Stimulated activated CD8-positive, alpha-beta memory T cell treated with anti-CD3 and anti-CD28 coated beads, Interleukin-7, amount 100 ng/mL, for 1 hour (primary cell): ENCODE data around the gene TTC1.
"Not testable (repeated sequence)": the region's sequence is repeated elsewhere in the genome, so short reads cannot be mapped to it uniquely, and the experiment has no call there.

Experiments
- DNase-seq, 2 donors: peaks; one replicate each; pipeline ENCODE4 v3.0.0-alpha.2; 2020; ENCODE audit warnings: low read depth in 2 of 2

The TTC1 gene

DNA sequence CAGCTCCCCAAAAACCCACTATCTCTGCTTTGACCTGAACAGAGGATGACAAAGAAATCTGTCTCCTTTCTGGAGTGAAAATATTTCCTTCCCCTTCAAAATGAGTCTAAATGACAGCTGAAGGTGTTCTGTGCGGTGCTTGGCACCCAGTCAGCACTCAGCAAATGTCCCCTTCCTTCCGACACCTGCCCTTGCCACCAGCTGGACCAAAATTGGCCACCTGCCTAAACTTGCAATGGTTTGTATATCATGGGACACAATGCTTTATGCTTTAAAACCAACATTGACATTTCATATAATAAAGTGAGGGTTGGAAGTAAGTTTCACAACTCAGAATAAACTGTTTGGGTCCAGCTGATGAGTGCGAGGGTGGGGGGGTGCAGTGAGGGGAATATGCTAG lies 7.5 kb upstream of the TTC1 start:
- DNase-seq: no peak

DNA sequence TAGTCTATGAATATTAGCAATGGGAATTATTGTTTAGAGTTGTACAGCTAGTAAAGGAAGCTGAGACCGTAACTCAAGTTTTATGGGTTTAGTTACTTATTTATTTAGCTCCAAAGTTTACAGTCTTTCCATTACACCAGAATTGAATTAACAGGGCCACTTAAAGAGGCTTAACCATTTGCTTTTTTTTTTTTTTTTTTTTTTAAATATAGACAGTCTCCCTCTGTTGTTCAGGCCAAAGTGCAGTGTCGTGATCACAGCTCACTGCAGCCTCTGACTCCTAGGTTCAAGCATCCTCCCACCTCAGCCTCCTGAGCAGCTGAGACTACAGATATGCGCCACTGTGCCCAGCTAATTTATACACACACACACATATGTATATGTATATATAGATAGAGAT lies 1.4 kb upstream of the TTC1 start:
- DNase-seq: no peak

DNA sequence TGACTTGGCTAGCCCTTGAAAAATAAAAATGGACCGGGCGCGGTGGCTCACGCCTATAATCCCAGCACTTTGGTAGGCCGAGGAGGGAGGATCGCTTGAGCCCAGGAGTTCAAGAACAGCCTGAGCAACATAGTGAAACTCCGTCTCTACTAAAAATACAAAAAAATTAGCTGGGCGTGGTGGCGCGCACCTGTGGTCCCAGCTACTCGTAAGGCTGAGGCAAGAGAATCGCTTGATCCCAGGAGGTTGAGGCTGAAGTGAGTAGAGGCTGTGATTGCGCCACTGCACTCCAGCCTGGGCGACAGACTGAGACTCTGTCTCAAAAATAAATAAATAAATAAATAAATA lies 436 bp upstream of the TTC1 start:
- not testable (repeated sequence) for DNase-seq

DNA sequence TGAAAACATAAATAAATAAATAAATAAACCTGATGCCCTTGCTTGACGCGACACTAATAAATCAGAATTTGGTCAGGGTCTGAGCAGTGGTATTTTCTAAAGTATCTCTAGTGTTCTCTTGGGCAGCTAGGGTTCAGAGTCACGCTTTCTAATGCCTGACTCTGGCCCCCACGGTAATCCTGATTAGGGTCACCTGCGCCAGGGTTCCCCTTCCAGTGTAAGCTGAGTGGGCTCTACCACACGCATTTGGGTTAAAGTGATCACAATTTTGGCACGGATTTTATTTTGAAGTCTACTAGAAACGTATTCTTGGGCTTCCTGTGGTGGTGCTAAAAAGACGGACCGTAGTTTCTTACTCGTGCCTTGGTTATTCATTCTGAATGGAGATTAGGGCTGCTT lies 651 bp downstream of the TTC1 start:
- no peak for DNase-seq

DNA sequence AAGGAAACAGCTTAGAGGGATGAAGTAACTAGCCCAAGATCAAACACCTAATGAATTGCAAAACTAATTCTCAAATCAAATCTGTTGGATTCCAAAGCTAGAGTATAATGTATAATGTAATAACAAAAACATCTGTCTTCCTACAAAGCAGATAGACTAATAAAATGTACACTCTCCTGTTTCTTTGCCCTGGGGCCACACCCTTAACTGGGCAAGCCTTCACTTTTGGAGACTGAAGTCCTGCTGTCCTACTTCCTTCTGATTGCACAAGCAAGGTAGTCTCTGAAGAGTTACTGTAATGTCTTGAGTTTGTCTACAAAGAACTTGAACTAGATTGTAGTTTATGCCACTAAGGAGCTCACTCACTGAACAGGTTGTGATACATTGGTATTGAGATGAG lies 2.5 kb downstream of the TTC1 start:
- DNase-seq: no peak

DNA sequence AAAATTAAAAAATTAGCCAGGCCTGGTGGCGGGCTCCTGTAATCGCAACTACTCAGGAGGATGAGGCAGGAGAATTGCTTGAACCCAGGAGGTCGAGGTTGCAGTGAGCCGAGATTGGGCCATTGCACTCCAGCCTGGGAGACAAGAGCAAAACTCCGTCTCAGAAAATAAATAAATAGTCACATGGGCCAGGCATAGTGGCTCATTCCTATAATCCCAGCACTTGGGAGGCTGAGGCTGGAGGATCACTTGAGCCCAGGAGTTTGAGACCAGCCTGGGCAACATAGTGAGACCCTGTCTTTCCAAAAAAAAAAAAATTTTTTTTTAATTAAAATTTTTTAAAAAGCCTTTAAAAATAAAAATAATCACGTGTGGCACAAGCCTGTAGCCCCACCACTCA lies 5.3 kb downstream of the TTC1 start:
- DNase-seq: not testable (repeated sequence)

DNA sequence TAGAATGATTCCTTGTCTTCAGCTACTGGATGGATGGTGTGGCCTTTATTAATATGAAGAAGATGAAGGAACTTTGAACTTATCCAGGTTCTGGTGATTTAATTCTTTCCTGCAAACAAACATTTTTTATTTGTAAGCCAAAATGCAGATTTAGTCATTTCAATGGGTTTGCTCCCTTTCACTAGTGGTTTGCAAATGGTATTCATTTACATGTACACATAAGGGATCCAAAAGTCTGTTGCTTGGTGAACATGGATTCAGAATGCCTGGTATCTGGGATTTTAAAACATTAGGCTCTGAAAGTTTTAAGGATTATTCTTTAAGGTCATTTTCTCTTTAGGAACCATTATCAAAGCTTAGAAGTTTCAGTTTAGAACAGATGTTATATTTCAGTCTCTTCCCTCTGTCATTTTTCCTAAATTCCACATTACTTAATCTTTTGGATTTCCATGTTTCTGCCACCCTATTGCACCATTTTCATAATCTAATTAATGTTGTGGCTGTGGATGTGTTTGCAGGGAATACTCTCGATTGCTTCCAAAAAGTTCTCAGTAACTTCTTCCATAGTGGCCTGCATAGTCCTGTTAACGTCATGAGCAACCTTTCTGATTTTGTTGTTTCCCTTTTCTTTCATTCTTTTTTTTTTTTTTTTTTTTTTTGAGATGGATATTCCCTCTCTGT lies 10.1 kb downstream of the TTC1 start:
- DNase-seq: no peak

DNA sequence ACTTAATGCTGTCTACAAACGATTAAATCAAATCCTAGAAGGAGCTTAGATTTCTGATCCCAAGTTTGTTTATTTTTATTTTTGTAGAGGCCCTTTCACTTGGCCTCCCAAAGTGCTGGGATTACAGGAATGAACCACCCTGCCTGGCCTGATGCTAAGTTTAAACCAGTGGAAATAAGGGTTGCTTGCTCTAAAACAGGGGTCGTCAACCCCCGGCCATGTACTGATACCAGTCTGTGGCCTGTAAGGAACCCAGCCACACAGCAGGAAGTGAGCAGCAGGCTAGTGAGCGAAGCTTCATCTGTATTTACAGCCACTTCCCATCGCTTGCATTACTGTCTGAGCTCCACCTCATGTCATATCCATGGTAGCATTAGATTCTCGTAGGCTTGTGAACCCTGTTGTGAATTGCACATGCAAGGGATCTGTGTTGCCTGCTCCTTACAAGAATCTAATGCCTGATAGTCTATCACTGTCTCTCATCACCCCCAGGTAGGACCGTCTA lies 11.4 kb downstream of the TTC1 start:
- no peak for DNase-seq

DNA sequence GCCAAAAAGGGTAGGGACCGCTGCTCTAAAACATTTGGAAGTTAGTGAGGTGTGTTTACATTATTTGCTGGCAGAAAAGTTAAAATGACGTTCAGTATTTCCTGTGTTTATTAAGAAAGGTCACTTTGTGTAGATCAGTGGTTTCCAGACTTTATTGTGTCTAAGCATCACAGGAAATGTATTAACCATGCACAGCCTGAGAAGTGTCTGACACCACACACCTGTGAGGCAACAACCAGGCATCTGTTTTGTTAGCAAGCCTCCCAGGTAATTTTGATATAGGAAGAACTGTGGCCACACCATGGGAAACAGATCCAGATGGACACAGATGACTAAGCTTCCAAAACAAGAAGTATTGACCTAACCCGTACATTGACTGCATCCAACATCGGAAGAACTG lies 12.0 kb downstream of the TTC1 start:
- no peak for DNase-seq

DNA sequence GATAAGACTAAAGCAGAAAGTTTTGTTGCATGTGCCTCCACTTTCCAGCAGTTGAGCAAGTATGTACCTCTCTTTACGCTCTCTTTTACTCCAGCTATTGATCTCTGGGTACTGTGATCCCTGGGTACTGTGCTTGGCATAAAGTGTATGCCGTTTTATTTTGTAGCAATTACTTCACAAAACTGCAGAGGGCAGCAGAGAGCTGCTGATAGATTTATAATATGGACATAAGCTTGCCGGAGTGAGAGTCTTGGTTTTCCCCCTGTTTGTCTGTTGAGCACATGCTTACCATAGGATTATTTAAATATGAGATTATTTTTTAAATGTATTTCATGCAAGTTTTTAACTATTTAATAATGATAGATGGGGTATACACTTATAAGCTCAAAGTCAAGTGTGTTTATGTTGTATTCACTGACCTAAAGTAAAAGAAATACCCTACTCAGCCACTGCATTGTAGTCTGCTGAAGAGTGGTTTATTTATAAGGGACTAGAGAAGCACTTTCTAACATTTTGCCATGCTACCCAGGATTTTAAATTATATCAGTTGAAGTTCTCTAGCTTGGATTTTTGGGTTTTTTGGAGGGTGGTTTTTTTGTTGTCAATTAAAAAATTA lies 13.0 kb downstream of the TTC1 start:
- DNase-seq: peak in 1 of 2 donors; percentile 11

DNA sequence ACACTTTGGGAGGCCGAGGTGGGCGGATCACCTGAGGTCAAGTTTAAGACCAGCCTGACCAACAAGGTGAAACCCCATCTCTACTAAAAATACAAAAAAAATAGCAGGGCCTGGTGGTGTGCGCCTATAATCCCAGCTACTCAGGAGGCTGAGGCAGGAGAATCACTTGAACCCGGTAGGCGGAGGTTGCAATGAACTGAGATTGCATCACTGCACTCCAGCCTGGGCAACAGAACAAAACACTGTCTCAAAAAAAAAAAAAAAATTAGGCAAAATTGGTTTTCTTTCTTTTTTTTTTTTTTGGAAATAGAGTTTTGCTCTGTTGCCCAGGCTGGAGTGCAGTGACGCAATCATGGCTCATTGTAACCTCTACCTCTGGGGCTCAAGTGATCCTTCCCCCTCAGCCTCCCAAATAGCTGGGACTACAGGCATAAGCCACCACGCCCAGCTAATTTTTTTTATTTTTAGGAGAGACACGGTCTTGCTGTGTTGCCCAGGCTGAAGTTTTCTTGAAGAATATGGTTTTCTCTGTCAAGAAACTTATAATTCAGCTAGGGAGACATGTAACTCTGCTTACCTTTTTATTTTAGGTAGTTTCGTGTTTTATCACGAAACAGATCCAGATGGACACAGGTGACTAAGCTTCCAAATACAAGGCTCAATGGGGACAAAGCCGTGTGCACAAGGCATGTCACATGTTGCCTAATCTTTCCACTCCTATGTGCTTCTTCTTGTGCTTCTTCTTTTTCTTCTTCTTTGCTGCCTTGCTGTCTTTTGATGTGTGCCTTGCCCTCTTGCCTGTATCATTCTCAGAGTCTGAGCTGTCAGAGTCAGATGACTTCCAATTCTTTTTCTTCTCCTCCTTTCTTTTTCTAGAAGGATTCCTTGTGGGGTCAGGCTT lies 14.3 kb downstream of the TTC1 start:
- DNase-seq: no peak

DNA sequence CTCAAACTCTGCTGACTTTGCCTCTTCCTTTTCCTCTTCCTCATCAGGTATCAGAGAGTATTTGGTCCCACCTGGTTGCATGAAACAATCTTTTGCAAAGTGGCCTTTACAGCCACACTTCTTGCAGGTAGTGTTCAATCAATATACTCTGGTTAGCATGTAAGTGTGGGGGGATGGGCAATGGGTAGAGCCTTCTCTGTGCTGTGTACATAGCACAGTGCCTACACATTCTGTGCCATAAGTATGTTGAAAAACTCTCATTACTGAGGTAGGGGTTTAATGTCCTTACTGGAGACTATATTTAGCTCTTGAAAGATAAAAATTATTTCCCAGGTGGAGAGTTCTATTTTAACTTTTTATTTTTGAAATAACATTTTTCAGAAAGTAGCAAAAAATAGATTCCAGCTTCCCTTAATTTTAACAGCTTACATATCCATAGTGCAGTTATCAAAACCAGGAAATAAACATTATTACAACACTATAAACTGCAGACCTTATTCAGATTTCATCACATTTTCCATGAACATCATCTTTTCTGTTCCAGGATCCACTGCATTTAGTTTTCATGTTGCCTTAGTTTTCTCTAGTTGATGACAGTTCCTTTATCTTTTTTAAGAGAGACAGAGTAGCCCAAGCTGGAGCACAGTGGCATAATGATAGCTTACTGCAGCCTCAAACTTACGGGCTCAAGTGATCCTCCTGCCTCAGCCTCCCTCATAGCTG lies 15.1 kb downstream of the TTC1 start:
- DNase-seq: no peak

DNA sequence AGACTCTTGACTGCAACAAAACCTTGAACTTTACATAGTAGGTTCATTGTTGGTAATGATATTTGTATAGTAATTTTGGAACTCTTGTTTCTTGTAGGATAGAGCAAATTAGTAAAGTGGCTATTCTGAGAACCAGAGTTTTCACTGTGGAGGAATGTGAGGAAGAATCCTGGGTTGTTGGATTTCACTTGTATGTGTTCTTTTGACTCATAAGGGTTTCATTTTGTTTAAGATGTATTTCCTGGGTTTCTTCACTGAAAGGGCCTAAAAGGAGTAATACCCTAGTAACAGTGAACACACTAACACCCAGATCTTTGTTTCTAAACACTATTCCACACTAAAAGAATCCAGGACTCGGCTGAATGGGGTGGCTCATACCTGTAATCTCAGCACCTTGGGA lies 20.1 kb downstream of the TTC1 start:
- DNase-seq: no peak

DNA sequence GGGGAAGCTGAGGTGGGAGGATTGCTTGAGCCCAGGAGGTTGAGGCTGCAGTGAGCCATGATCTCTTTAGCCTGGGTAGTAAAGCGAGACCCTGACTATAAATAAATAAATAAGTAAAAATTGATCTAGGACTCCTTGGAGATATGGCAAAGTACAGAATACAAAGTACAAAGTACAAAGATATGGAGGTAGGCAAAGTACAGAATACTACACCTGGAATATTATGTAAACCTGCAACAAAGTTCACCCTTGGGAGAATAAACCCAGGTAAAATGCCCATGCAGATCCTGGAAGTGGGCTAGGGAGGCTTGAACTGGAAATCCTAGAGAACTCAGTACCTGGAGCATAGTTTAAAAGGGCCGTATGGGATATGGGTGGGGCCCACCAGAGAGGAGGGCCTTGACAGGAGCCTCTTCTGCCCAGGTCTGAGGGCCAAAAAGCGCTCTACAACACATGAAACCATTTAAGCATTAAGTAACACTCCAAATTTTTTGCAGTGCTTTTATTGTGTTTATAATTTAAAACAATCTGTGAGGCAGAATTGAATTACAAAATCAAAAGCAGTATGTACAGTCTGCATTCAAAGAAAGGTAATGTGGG lies 20.7 kb downstream of the TTC1 start:
- no peak for DNase-seq

DNA sequence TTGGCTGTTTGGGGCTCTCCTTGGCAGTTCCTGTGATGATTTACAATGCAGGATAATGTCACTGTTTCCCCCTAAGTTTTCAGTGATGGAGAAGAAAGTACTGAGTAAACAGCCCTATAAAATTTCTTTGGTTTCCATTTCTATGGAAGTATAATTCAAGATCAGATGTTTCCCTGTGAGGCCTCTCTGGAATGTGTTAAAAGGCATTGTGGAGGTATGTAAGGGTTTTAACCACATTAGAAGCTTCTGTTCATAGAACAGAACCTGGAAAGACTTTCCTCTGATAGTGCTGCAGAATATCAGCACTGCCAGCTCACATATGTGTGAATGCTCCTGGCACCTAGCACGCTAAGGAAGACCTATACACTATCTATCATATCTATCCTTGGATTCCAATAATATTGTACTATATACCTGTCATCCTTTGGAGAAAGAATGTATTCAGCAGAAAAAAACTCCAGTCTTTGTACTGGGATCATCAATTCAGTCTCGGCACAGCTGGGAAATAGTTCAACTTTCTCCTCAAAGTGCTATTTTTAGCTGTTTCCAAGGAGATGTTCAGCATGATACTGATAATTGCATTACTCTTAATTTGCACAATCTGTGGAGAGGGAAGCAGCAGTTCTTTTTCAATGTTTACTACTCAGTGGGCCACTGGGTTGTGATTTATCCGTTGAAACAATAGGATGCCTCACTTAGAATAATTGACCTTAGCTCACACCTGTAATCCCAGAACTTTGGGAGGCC lies 21.9 kb downstream of the TTC1 start:
- DNase-seq: no peak

DNA sequence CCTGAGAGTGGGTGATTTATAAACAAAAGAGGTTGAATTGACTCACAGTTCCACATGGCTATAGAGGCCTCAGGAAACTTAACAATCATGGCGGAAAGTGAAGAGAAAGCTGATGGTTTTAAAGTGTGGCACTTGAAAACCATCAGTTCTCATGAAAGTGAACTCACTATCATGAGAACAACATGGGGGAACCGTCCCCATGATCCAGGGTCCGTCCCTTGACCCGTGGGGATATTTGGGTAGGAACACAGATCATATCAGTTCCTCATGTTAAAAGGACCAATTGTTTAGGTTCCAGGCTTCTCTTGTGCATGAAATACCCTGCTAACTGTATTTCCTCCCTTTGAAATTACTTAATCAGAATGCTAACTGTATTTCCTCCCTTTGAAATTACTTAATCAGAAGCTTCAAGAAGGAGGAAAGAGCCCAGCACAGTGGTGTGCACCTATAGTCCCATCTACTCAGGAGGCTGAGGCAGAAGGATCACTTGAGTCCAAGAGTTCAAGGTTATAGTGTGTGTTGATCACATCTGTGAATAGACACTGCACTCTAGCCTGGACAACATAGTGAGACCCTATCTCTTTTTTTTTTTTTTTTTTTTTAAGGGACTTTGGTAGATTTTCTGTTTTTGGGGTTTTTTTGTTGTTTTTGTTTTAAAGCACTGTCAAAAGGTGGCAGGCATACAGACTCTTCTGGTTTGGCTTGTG lies 24.8 kb downstream of the TTC1 start:
- no peak for DNase-seq

DNA sequence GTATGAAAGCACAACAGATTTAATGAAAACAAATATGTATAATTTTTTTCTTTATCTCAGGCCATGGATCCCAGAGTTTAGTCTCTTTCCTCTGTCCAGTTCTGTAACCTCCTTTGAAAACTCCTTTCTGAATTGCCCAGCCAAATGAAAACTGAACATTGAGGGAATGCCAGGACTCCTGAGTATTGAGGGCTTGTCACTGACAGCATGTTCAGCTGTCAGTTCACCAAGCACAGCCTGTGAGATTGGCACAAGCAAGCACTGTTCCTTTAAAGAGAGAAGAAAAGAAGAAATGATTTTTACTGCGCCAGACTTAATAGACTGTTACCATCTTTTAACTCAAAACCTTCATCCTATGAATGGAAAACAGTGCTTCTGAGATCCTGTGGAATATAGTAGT lies 27.3 kb downstream of the TTC1 start:
- DNase-seq: no peak

DNA sequence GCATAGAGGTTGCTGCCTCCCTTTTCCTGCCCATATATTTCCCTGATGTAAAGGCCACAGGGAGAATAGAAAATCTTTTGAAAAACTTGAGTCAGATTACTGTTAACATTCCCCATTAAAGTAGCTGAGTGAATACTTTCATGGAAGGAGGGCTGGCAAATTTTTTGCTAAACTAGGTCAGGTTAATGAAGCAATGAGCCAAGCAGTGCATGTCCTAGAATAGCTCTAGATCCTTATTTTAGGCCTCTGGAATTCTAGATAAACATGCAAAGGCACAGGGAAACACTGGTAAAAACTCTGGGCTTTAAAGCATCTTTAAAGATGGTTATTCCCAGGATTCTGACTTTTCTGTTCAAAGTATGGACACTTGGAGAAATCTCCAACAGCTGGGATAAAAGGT lies 27.9 kb downstream of the TTC1 start:
- no peak for DNase-seq

DNA sequence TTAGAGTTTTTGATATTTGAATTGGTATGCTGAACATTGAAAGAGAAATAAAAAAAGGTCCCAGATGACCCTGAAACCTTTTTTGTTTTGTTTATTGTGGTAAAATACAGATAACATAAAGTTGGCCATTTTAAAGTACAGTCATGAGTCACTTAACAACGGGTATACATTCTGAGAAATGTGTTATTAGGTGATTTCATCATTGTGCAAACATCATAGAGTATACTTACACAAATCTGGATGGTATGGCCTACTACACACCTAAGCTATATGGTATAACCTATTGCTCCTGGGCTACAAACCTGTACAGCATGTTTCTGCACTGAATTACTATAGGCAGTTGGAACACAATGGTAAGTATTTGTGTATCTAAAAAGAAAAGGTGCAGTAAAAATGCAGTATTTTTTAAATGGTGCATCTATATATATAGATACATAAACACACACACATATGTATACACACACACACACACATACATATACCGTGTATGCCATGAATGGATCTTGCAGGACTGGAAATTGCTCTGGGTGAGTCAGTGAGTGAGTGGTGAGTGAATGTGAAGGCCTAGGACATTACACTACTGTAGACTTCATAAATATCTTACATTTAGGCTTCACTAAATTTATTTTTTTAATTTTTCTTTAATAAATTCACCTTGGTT lies 31.0 kb downstream of the TTC1 start:
- no peak for DNase-seq

DNA sequence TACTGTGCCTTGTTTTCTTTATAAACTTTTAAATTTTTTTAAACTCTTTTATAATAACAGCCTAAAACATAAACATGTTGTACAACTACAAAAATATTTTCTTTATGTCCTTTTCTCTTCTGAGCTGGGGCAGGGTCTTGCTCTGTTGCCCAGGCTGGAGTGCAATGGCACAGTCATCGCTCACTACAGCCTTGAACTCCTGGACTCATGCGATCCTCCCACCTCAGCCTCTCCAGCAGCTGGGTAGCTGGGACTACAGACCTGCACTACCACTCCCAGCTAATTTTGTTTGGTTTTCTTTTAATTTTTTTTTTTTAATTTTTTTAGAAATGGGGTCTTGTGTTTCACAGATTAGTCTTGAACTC lies 31.5 kb downstream of the TTC1 start:
- no peak for DNase-seq
